Measurements from ENCODE around the gene CDH11. TPM values are rescaled to one million over a fixed set of nuclear protein-coding genes. Genes with fewer than 3 reads are reported as not detected.

Gene CDH11
- total and polyA plus RNA-seq, 9 of the 15 experiments (the other 6 are each of a cell fraction or from before 2014, with no cell fraction given), result 0.18 TPM; not detected in 8

DNA sequence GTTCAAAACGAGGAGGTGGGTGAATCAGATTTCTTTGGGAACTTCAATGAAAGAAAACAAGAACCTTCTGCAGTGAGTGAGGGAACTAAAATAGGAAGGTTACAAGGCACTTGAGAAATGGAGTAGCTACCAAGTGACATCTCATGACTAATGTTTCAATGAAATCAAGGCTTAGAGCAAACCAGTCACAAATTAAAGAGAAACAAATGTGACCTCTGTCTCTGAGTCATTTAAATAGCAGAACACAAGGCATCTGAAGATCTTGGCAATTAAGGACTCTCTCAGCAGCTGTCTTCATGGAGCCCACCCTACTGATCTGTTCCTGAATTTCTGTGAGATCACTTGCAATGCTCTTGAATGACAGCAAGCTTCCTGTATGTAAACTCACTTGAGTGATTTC, 109.5 kb downstream of the CDH11 start:
- H2AFZ ChIP-seq (ENCODE audit: low read depth, low read length), result no peak overlapping the region
- POLR2A ChIA-PET, result no interaction called here

More for the DNA sequence above, 109.5 kb downstream of the CDH11 start:
- TF ChIP-seq ZNF165 (CRISPR knock-in tag; IDR thresholded peaks at IDR 0.05; ENCODE audit: borderline replicate concordance), result no peak
- TF ChIP-seq SNRNP70 (optimal IDR thresholded peaks at IDR 0.05; ENCODE audit: low read depth, low read length), result no peak
- TF ChIP-seq, protein P1, sequence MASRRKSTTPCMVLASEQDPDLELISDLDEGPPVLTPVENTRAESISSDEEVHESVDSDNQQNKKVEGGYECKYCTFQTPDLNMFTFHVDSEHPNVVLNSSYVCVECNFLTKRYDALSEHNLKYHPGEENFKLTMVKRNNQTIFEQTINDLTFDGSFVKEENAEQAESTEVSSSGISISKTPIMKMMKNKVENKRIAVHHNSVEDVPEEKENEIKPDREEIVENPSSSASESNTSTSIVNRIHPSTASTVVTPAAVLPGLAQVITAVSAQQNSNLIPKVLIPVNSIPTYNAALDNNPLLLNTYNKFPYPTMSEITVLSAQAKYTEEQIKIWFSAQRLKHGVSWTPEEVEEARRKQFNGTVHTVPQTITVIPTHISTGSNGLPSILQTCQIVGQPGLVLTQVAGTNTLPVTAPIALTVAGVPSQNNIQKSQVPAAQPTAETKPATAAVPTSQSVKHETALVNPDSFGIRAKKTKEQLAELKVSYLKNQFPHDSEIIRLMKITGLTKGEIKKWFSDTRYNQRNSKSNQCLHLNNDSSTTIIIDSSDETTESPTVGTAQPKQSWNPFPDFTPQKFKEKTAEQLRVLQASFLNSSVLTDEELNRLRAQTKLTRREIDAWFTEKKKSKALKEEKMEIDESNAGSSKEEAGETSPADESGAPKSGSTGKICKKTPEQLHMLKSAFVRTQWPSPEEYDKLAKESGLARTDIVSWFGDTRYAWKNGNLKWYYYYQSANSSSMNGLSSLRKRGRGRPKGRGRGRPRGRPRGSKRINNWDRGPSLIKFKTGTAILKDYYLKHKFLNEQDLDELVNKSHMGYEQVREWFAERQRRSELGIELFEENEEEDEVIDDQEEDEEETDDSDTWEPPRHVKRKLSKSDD (conservative IDR thresholded peaks at IDR 0.05; ENCODE audit: low read length), result no peak
- TF ChIP-seq LCOR (CRISPR knock-in tag; IDR thresholded peaks at IDR 0.05), result no peak
- no peak for TF ChIP-seq L3MBTL2 (IDR thresholded peaks at IDR 0.05)
- TF ChIP-seq MAFG (tag; conservative IDR thresholded peaks at IDR 0.05), result no peak
- no peak for TF ChIP-seq CTBP1 (IDR thresholded peaks at IDR 0.05; ENCODE audit: borderline replicate concordance)
- TF ChIP-seq THRAP3 (IDR thresholded peaks at IDR 0.05; ENCODE audit: borderline replicate concordance), result no peak
- TF ChIP-seq BRCA1 (IDR thresholded peaks at IDR 0.05), result no peak
- TF ChIP-seq BRCA1 (CRISPR knock-in tag; IDR thresholded peaks at IDR 0.05), result no peak
- no peak for TF ChIP-seq ZNF197 (CRISPR knock-in tag; IDR thresholded peaks at IDR 0.05; ENCODE audit: low read depth)
- TF ChIP-seq CHD4 (IDR thresholded peaks at IDR 0.05; ENCODE audit: insufficient read depth, insufficient replicate concordance, low read depth, low read length, poor library complexity, severe bottlenecking), result no peak
- no peak for TF ChIP-seq HMG20A (CRISPR knock-in tag; conservative IDR thresholded peaks at IDR 0.05)
- no peak for TF ChIP-seq ZNF780A (CRISPR knock-in tag; IDR thresholded peaks at IDR 0.05)
- no peak for TF ChIP-seq HOXB6 (CRISPR knock-in tag; IDR thresholded peaks at IDR 0.05; ENCODE audit: borderline replicate concordance)
- TF ChIP-seq NFATC3 (IDR thresholded peaks at IDR 0.05), result no peak
- no peak overlapping the region for H3K27ac ChIP-seq (ENCODE audit: extremely low read depth, low read depth, low read length)
- BruUV-seq (replicated peaks), result no TSS peak
- no peaks in the 10 kb centered on the region for H3K9me1 ChIP-seq (ENCODE audit: control insufficient read depth, insufficient read depth, low read length)
- in situ Hi-C loops (cut with MboI) (no loop called here), intact Hi-C loops (cut with micrococcal nuclease) (no loop called here)
- no peaks in the 10 kb centered on the region; the same call in 1 of the 2 replicates for H3K9me3 ChIP-seq (replicated peaks; ENCODE audit: control insufficient read depth, insufficient read depth, low read depth, low read length)
- no peaks in the 10 kb centered on the region for H3K4me1 ChIP-seq (replicated peaks in 1 of 2; ENCODE audit: control insufficient read depth in 2 of 2, insufficient read depth in 2 of 2, low read length in 2 of 2)
- WGBS (ENCODE audit: insufficient coverage, low coverage, missing lambda C conversion rate), result 0% methylated on average over 1 of the region's 1 CpG
- FAIRE-seq, result no peak
- H3K27me3 ChIP-seq (ENCODE audit: control insufficient read depth in 2 of 2, insufficient read depth in 2 of 2, low read length in 2 of 2), result no peaks in the 10 kb centered on the region
- no peak overlapping the region for H3K4me3 ChIP-seq
- no peak overlapping the region for H3K9ac ChIP-seq (ENCODE audit: insufficient read depth in 1 of 2, low read depth in 2 of 2, low read length in 2 of 2)
- ATAC-seq, result no peak
- no peaks in the 10 kb centered on the region for H3K36me3 ChIP-seq (ENCODE audit: control insufficient read depth, insufficient read depth, low read length)
- H4K20me1 ChIP-seq (replicated peaks; ENCODE audit: control insufficient read depth, insufficient read depth, low read length), result no peaks in the 10 kb centered on the region
- CTCF ChIA-PET (ENCODE audit: low intra/inter-chr PET ratio), result no interaction called here
- no peaks in the 10 kb centered on the region for H3K79me2 ChIP-seq (ENCODE audit: control insufficient read depth, insufficient read depth, low read length)
- H3K4me2 ChIP-seq (ENCODE audit: insufficient read depth, low read length), result no peak overlapping the region
- DNase-seq (ENCODE audit: extremely low read depth in 1 of 4, low spot score in 3 of 4), result no peak

All from K562 (cell line).